Sigmoid colon (tissue), 4 donors: Measurements from ENCODE around the gene PARD3.

Experiments
- CTCF ChIP-seq, 4 experiments: fragments of 450-650 bp in 3 of 4; fragments of 200-600 bp in 1 of 4; IDR thresholded peaks; one replicate each; pipeline ENCODE4 v1.5.1; 2016 to 2019; ENCODE audit warnings: antibody characterized with exemption in 4 of 4, mild to moderate bottlenecking in 3 of 4, moderate library complexity in 2 of 4
- EP300 ChIP-seq, 4 donors: sonication (generic); formaldehyde crosslinking; IDR thresholded peaks; one replicate each; pipeline ENCODE4 v1.6.1; 2017; ENCODE audit warnings: antibody characterized with exemption in 4 of 4
- POLR2A ChIP-seq, 2 donors: fragments of 450-650 bp; IDR thresholded peaks; one replicate each; pipeline ENCODE4 v1.6.1; 2016; ENCODE audit warnings: antibody characterized with exemption in 2 of 2, mild to moderate bottlenecking in 2 of 2, moderate library complexity in 2 of 2
- POLR2AphosphoS5 ChIP-seq, 4 donors: sonication (generic); formaldehyde crosslinking; IDR thresholded peaks; one replicate each; pipeline ENCODE4 v1.6.1; 2017; ENCODE audit warnings: antibody characterized with exemption in 4 of 4

GRCh38 chr10:34613491-34613890, 201.6 kb downstream of the PARD3 start:
- TF ChIP-seq CTCF (IDR thresholded peaks at IDR 0.05) (no peak), POLR2A (IDR thresholded peaks at IDR 0.05) (no peak), POLR2AphosphoS5 (IDR thresholded peaks at IDR 0.05) (no peak), EP300 (IDR thresholded peaks at IDR 0.05) (no peak)
